HEK293T (cell line): ENCODE results near the gene APBB2.

ENCODE experiments used
- ARNT ChIP-seq: fragments of 450-650 bp; IDR thresholded peaks from 2 replicates; pipeline ENCODE4 v1.6.1; 2017; ENCODE audit warnings: mild to moderate bottlenecking
- ELF4 ChIP-seq: fragments of 450-650 bp; IDR thresholded peaks from 2 replicates; pipeline ENCODE4 v1.6.1; 2017; ENCODE audit warnings: antibody characterized with exemption
- FOXA1 ChIP-seq: fragments of 450-650 bp; IDR thresholded peaks from 2 replicates; pipeline ENCODE4 v1.6.1; 2016; ENCODE audit warnings: mild to moderate bottlenecking
- FOXK2 ChIP-seq: fragments of 450-650 bp; IDR thresholded peaks from 2 replicates; pipeline ENCODE4 v1.6.1; 2016; ENCODE audit warnings: mild to moderate bottlenecking
- NFRKB ChIP-seq: fragments of 450-650 bp; IDR thresholded peaks from 2 replicates; pipeline ENCODE4 v1.6.1; 2016; ENCODE audit warnings: mild to moderate bottlenecking, moderate library complexity
- SP1 ChIP-seq: fragments of 450-650 bp; IDR thresholded peaks from 2 replicates; pipeline ENCODE4 v1.6.1; 2017
- TARDBP ChIP-seq: fragments of 450-650 bp; IDR thresholded peaks from 2 replicates; pipeline ENCODE4 v1.6.1; 2016
- ZNF384 ChIP-seq: fragments of 450-650 bp; IDR thresholded peaks from 2 replicates; pipeline ENCODE4 v1.6.1; 2016

GRCh38 chr4:40927074-40927473 is 287.3 kb downstream of the APBB2 start:
- TF ChIP-seq SP1 (no peak), NFRKB (no peak), TARDBP (no peak), ARNT (no peak), FOXA1 (no peak), ELF4 (no peak), ZNF384 (no peak), FOXK2 (no peak)
